Measurements from ENCODE around the gene ZNF784.

The ZNF784 gene

GRCh38 chr19:55614711-55615542 is 9.4 kb downstream of the ZNF784 start:
- no peak for TF ChIP-seq POLR2A (IDR thresholded peaks at IDR 0.05; ENCODE audit: low read depth, low read length)
- no peak for FAIRE-seq
- DNase-seq (ENCODE audit: insufficient read length, low spot score), result no peak

GRCh38 chr19:55613930-55614710 is 10.2 kb downstream of the ZNF784 start:
- DNase-seq (ENCODE audit: insufficient read length, low spot score), result no peak
- TF ChIP-seq POLR2A (IDR thresholded peaks at IDR 0.05; ENCODE audit: low read depth, low read length), result no peak
- FAIRE-seq, result no peak

- TF ChIP-seq POLR2A (IDR thresholded peaks at IDR 0.05; ENCODE audit: low read depth, low read length), result no peak
- FAIRE-seq (no peak), DNase-seq (ENCODE audit: insufficient read length, low spot score) (no peak)
These were observed 11.0 kb downstream of the ZNF784 start for GRCh38 chr19:55613396-55613795.

GRCh38 chr19:55611983-55612645 is 12.3 kb downstream of the ZNF784 start:
- FAIRE-seq (no peak), DNase-seq (ENCODE audit: insufficient read length, low spot score) (no peak)
- TF ChIP-seq POLR2A (IDR thresholded peaks at IDR 0.05; ENCODE audit: low read depth, low read length), result no peak

- FAIRE-seq (no peak), DNase-seq (ENCODE audit: insufficient read length, low spot score) (no peak)
- TF ChIP-seq POLR2A (IDR thresholded peaks at IDR 0.05; ENCODE audit: low read depth, low read length), result no peak
These were observed 12.9 kb downstream of the ZNF784 start for GRCh38 chr19:55611300-55611982.

GRCh38 chr19:55609326-55609725 is 15.0 kb downstream of the ZNF784 start:
- DNase-seq (ENCODE audit: insufficient read length, low spot score), result no peak
- FAIRE-seq, result no peak
- TF ChIP-seq POLR2A (IDR thresholded peaks at IDR 0.05; ENCODE audit: low read depth, low read length), result no peak

DNA sequence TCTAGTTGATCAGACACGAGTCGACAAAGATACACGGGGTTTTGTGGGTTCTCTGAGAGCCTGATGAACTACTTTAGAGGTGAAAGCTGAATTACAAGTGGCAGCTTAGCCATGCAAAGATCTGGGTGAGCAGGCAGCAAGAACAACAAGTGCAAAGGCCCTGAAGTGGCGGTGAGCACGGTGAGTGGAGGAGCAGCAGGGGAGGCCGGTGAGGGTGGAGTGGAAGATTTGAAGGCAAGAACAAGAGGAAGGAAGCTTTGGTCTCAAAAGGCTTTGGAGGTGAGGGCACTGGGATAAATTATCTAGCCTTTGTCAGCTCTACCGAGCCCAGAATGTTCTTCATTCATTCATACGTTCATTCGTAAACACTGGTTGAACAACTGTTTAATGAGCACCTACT is 17.5 kb downstream of the ZNF784 start:
- no peak for TF ChIP-seq POLR2A (IDR thresholded peaks at IDR 0.05; ENCODE audit: low read depth, low read length)
- FAIRE-seq (no peak), DNase-seq (ENCODE audit: insufficient read length, low spot score) (no peak)

GRCh38 chr19:55606471-55606787 is 17.9 kb downstream of the ZNF784 start:
- DNase-seq (ENCODE audit: insufficient read length, low spot score) (no peak), FAIRE-seq (no peak)
- TF ChIP-seq POLR2A (IDR thresholded peaks at IDR 0.05; ENCODE audit: low read depth, low read length), result no peak

- peak; percentile 43; the same call in 1 of the 2 replicates for TF ChIP-seq POLR2A (IDR thresholded peaks at IDR 0.05; ENCODE audit: low read depth, low read length)
- peak; percentile 99 for DNase-seq (ENCODE audit: insufficient read length, low spot score)
- no peak for FAIRE-seq
These were observed 18.5 kb downstream of the ZNF784 start, which contains the start of gene ZNF865 for GRCh38 chr19:55605637-55606470. TSS of gene ZNF865 (plus strand) at chr19:55605647. CDS start at chr19:55613619, 7,972 bp downstream.

DNA sequence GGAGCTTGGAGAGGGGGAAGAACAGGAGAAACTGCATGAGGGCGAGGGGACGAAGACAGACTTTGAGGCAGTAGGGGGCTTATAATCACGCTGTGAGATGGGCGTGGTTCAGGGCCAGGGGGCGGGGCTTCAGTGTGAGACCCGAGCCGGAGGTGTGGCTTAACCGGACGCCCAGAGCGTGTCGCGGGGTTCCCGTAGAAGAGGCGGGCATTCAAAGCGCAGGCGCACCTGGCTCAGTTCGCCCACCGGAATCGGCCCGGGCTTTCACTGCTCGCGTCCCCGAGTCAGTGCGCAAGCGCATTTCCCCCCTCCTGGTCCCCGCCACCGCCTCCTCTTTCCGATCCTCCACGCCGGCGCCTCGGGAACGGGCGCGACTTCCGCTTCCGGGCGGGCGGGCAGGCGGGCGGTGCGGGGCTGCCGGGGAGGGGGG is 19.1 kb downstream of the ZNF784 start:
- no peak for FAIRE-seq
- peak; percentile 100 for DNase-seq (ENCODE audit: insufficient read length, low spot score)
- no peak for TF ChIP-seq POLR2A (IDR thresholded peaks at IDR 0.05; ENCODE audit: low read depth, low read length)

- DNase-seq (ENCODE audit: insufficient read length, low spot score), result no peak
- TF ChIP-seq POLR2A (IDR thresholded peaks at IDR 0.05; ENCODE audit: low read depth, low read length), result no peak
- FAIRE-seq, result no peak
These were observed 20.6 kb downstream of the ZNF784 start for GRCh38 chr19:55603581-55604292.

DNA sequence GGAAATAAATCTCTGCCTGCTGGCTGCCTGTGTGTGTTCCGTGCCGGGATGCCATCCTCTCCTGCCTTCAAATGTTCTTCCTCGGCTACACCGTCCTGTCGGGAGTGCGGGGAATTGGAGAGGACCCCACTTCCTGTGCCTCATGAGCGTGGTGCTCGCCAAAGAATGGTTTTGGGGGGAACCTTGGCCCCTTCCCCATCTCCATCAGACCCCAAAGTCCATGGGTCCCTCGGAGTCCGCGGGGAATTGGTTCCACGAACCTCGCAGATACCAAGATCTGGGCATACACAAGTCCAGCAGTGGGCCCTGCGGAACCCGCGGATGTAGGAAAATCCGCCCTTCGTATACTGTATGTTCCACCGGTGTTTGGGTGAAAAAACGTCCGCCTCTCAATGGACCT is 21.3 kb downstream of the ZNF784 start:
- no peak for TF ChIP-seq POLR2A (IDR thresholded peaks at IDR 0.05; ENCODE audit: low read depth, low read length)
- FAIRE-seq (no peak), DNase-seq (ENCODE audit: insufficient read length, low spot score) (no peak)
